Loucy (cell line): Measurements from ENCODE around the gene RBP3.

Experiments
- H2AFZ ChIP-seq: fragments of 200-600 bp; sonication (generic); 2 replicates; pipeline ENCODE4 v1.6.0; 2016; ENCODE audit warnings: antibody characterized with exemption, mild to moderate bottlenecking, low read length, moderate library complexity
- H3F3A ChIP-seq: fragments of 200-600 bp; 2 replicates; pipeline ENCODE4 v1.6.0; 2016; ENCODE audit warnings: antibody characterized with exemption, low read depth, mild to moderate bottlenecking
- H3K27me3 ChIP-seq: fragments of 200-600 bp; sonication (generic); 2 replicates; pipeline ENCODE4 v1.6.1; 2014; ENCODE audit warnings: low read length, mild to moderate bottlenecking; ENCODE audit not compliant: insufficient read depth, poor library complexity, severe bottlenecking
- H3K36me3 ChIP-seq: fragments of 200-600 bp; sonication (generic); 2 replicates; pipeline ENCODE4 v1.6.1; 2016; ENCODE audit warnings: low read length; ENCODE audit not compliant: insufficient read depth
- H3K4me1 ChIP-seq: fragments of 200-600 bp; sonication (generic); 2 replicates; pipeline ENCODE4 v1.5.1; 2014; ENCODE audit warnings: low read length, mild to moderate bottlenecking; ENCODE audit not compliant: insufficient read depth, poor library complexity, severe bottlenecking
- H3K4me2 ChIP-seq: fragments of 200-600 bp; sonication (generic); 2 replicates; pipeline ENCODE4 v1.6.0; 2014; ENCODE audit warnings: antibody characterized with exemption, low read length, low read depth, mild to moderate bottlenecking; ENCODE audit not compliant: poor library complexity, severe bottlenecking
- H3K4me3 ChIP-seq: fragments of 200-600 bp; sonication (generic); 2 replicates; pipeline ENCODE4 v1.5.1; 2014; ENCODE audit warnings: low read length, mild to moderate bottlenecking, mixed read lengths; ENCODE audit not compliant: poor library complexity, severe bottlenecking
- H3K79me2 ChIP-seq: fragments of 200-600 bp; sonication (generic); 2 replicates; pipeline ENCODE4 v1.6.1; 2014; ENCODE audit warnings: low read length; ENCODE audit not compliant: insufficient read depth
- H3K9ac ChIP-seq: fragments of 200-600 bp; sonication (generic); 2 replicates; pipeline ENCODE4 v1.6.0; 2014; ENCODE audit warnings: mild to moderate bottlenecking, low read depth, low read length, moderate library complexity; ENCODE audit not compliant: poor library complexity, severe bottlenecking
- H3K9me2 ChIP-seq: fragments of 200-600 bp; sonication (generic); replicated peaks from 2 replicates; pipeline ENCODE4 v1.6.1; 2016; ENCODE audit warnings: low read depth, low read length, mixed read lengths
- H3K9me3 ChIP-seq: fragments of 200-600 bp; sonication (generic); 2 replicates; pipeline ENCODE4 v1.6.1; 2014; ENCODE audit warnings: mild to moderate bottlenecking, antibody characterized with exemption, low read length, low read depth; ENCODE audit not compliant: insufficient read depth
- H4K20me1 ChIP-seq: fragments of 200-600 bp; sonication (generic); 2 replicates; pipeline ENCODE4 v1.6.0; 2014; ENCODE audit warnings: antibody characterized with exemption, low read length, mild to moderate bottlenecking; ENCODE audit not compliant: insufficient read depth, poor library complexity, severe bottlenecking
- CTCF ChIP-seq: fragments of 200-600 bp; sonication (generic); conservative IDR thresholded peaks from 2 replicates; pipeline ENCODE4 v1.5.1; 2014; ENCODE audit warnings: mild to moderate bottlenecking, antibody characterized with exemption, low read length
- EZH2phosphoT487 ChIP-seq: fragments of 200-600 bp; IDR thresholded peaks from 2 replicates; pipeline ENCODE4 v1.6.1; 2018; ENCODE audit warnings: antibody characterized with exemption, mild to moderate bottlenecking, moderate library complexity, borderline replicate concordance

Gene RBP3

GRCh38 chr10:47397256-47397655, 49.1 kb downstream of the RBP3 start:
- peaks cover 31% of the 10 kb centered on the region for H3K27me3 ChIP-seq
- H3K4me3 ChIP-seq, result no peak overlapping the region
- TF ChIP-seq CTCF (no peak), EZH2phosphoT487 (no peak)
- no peak overlapping the region for H2AFZ ChIP-seq
- no peaks in the 10 kb centered on the region for H3K9me3 ChIP-seq
- no peaks in the 10 kb centered on the region for H3F3A ChIP-seq
- no peak overlapping the region for H3K4me2 ChIP-seq
- H3K79me2 ChIP-seq, result no peaks in the 10 kb centered on the region
- no peaks in the 10 kb centered on the region for H3K36me3 ChIP-seq
- no peak overlapping the region for H3K9ac ChIP-seq
- no peaks in the 10 kb centered on the region for H3K9me2 ChIP-seq
- H3K4me1 ChIP-seq, result no peaks in the 10 kb centered on the region
- H4K20me1 ChIP-seq, result no peaks in the 10 kb centered on the region

GRCh38 chr10:47400251-47400650, 52.1 kb downstream of the RBP3 start:
- Histone ChIP-seq H3K27me3 (peaks cover 7% of the 10 kb centered on the region), H3K4me2 (no peak overlapping the region), H3K79me2 (no peaks in the 10 kb centered on the region), H3K9ac (no peak overlapping the region), H3K4me1 (no peaks in the 10 kb centered on the region), H4K20me1 (no peaks in the 10 kb centered on the region), H3K9me2 (no peaks in the 10 kb centered on the region), H3K36me3 (no peaks in the 10 kb centered on the region), H3K4me3 (no peak overlapping the region), H3F3A (no peaks in the 10 kb centered on the region), H2AFZ (no peak overlapping the region), H3K9me3 (no peaks in the 10 kb centered on the region)
- TF ChIP-seq CTCF (no peak), EZH2phosphoT487 (no peak)

DNA sequence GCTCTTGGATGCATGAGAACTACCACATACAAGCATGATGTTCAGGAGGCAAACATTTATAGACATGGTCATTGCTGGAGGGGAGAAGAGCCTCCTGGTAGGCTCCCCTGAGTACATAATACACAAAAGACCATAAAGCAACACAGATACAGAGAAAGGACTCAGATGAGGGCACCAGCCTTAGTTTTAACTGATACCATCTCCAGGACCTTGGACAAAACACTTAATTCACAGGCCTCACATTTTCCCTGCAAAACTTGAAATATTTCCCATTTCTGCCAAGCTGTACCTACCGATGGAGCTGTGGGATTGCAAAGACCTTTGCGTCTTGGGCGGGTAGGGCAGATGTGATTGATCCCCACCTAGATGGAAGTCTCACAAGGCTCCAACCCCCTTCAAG, 52.6 kb downstream of the RBP3 start:
- Histone ChIP-seq H3K9me2 (no peaks in the 10 kb centered on the region), H3K36me3 (no peaks in the 10 kb centered on the region), H4K20me1 (no peaks in the 10 kb centered on the region), H3K4me1 (no peaks in the 10 kb centered on the region), H3K9me3 (no peaks in the 10 kb centered on the region), H3K9ac (no peak overlapping the region), H2AFZ (no peak overlapping the region), H3K4me3 (no peak overlapping the region), H3F3A (no peaks in the 10 kb centered on the region), H3K79me2 (no peaks in the 10 kb centered on the region), H3K27me3 (peaks cover 2% of the 10 kb centered on the region), H3K4me2 (no peak overlapping the region)
- TF ChIP-seq EZH2phosphoT487, result no peak
- TF ChIP-seq CTCF, result no peak
